ENCODE data around the gene ZDHHC22.

Gene ZDHHC22

GRCh38 chr14:77155083-77155482 lies 13.5 kb upstream of the ZDHHC22 start:
- DNase-seq: no peak

- no peak for DNase-seq
These were observed 12.8 kb upstream of the ZDHHC22 start for GRCh38 chr14:77154421-77154820.

- no peak for DNase-seq
These were observed 12.2 kb upstream of the ZDHHC22 start for GRCh38 chr14:77153802-77154201.

- no peak for DNase-seq
These were observed 10.5 kb upstream of the ZDHHC22 start for GRCh38 chr14:77151918-77152588.

- DNase-seq: no peak
These were observed 9.7 kb upstream of the ZDHHC22 start for GRCh38 chr14:77151245-77151644.

GRCh38 chr14:77148510-77149231 lies 7.1 kb upstream of the ZDHHC22 start:
- DNase-seq: no peak

- no peak for DNase-seq
These were observed 4.6 kb upstream of the ZDHHC22 start for GRCh38 chr14:77145975-77146740.

- no peak for DNase-seq
These were observed 3.0 kb upstream of the ZDHHC22 start for GRCh38 chr14:77144412-77145115.

- no peak for DNase-seq
These were observed 1.5 kb upstream of the ZDHHC22 start for GRCh38 chr14:77143071-77143470.

- DNase-seq: no peak
These were observed 612 bp upstream of the ZDHHC22 start for GRCh38 chr14:77142005-77142800.

GRCh38 chr14:77140359-77141213 lies 1.0 kb downstream of the ZDHHC22 start:
- no peak for DNase-seq

GRCh38 chr14:77139540-77140358 lies 1.8 kb downstream of the ZDHHC22 start:
- DNase-seq: no peak

GRCh38 chr14:77139022-77139421 lies 2.6 kb downstream of the ZDHHC22 start:
- no peak for DNase-seq

- no peak for DNase-seq
These were observed 7.8 kb downstream of the ZDHHC22 start for GRCh38 chr14:77133720-77134338.

- no peak for DNase-seq
These were observed 9.6 kb downstream of the ZDHHC22 start for GRCh38 chr14:77131871-77132486.

GRCh38 chr14:77131206-77131605 lies 10.4 kb downstream of the ZDHHC22 start:
- DNase-seq: no peak

GRCh38 chr14:77130386-77130785 lies 11.2 kb downstream of the ZDHHC22 start:
- DNase-seq: no peak

GRCh38 chr14:77128414-77128891 lies 13.1 kb downstream of the ZDHHC22 start:
- DNase-seq: no peak

GRCh38 chr14:77126461-77126990 lies 15.1 kb downstream of the ZDHHC22 start:
- no peak for DNase-seq
